Activated effector memory CD4-positive, alpha-beta T cell treated with Interleukin-2 at 50 U/mL for 16 hours (primary cell): Measurements from ENCODE around the gene HYCC1.
"Not testable (repeated sequence)": the region's sequence is repeated elsewhere in the genome, so short reads cannot be mapped to it uniquely, and the experiment has no call there.

ENCODE experiments used
- DNase-seq: peaks from one replicate; pipeline ENCODE4 v3.0.0-alpha.2; 2020

HYCC1 gene

DNA sequence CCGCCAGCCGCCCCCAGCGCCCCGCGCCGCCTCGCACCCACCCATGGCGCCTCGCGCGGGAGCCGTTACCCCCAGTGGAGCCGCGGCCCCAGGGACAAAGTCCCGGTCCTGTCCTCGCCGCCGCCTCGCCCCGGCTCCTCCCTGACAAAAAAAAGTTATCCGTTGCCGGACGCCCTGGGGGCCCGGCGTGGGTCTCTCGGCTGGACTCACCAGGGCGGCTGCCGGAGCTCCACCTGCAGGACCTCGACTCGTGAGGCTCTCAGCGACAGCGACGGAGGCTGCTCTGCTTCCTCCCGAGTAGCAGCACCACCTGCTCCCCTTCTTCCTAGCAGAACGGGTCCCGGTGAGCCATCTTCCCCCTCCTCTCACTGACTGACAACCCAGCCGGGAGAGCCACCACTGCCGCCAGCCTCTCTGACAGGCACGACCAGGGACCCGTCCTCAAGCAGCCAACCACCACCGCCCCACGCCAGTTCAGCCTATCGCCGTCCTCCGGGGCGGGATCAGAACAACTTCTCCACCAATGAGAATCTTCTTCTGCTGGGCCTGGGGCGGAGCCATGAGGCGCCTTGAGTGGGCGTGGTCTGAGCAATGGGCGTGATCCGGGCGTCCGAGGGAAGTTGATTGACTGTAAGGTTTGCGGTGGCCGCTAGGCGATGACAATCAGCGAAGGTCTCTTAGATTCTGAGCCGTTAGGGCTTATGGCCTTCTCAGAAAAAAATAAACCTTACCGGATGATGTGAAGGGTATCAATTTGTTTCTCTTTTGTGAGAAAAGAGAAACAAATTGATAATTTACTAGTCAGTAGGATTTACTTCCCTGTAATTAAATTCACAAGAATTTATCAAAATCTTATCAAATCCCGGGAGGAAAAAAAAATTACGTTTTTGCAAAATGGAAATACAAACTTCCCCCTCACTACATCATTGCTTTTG, at the start of gene HYCC1:
TSS of gene HYCC1 (minus strand) at position 416 of the 935 bp plus-strand sequence. CDS start 23,019 bp downstream, outside the sequence.
- DNase-seq: peak; percentile 99

- DNase-seq: no peak
Measured at GRCh38 chr7:23062452-23062851, 48.5 kb upstream of the HYCC1 start.

GRCh38 chr7:23061327-23061726, 47.4 kb upstream of the HYCC1 start:
- no peak for DNase-seq

GRCh38 chr7:23058408-23059096, 44.6 kb upstream of the HYCC1 start:
- DNase-seq: no peak

DNA sequence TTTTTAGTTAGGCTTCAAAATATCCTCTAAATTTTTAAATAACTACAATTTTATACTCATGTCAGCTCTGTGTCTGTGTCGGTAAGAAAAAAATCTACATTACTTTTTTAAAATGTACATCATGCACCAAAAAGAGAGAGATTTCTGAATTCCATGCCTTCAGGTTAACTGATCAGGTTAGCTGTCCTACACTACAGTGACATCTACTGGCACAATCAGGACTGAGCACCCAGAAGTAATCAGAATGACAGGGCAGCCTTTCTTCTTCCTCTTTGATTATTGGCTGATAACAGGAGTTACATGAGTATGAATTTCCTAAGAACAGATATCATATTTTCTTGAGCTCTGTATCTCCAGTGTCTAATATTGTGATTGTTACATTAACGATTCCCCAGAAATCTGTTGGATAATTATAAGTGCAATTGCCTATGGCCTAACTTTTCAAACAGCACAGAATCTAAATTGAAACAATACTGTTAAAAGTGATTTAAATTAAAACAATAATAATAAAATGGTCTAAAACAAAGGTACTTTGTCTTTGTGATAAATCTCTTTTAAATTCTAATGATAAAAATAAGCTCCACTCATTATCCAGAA, 41.8 kb upstream of the HYCC1 start:
- DNase-seq: peak; percentile 8

GRCh38 chr7:23051124-23051485, 37.2 kb upstream of the HYCC1 start:
- DNase-seq: not testable (repeated sequence)

DNA sequence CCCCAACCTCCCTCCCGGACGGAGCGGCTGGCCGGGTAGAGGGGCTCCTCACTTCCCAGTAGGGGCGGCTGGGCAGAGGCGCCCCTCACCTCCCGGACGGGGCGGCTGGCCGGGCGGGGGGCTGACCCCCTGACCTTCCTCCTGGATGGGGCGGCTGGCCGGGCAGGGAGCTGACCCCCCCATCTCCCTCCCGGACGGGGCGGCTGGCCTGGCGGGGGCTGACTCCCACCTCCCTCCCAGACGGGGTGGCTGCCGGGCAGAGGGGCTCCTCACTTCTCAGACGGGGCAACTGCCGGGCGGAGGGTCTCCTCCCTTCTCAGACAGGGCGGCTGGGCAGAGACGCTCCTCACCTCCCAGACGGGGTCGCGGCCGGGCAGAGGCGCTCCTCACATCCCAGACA, 32.4 kb upstream of the HYCC1 start:
- DNase-seq: not testable (repeated sequence)

DNA sequence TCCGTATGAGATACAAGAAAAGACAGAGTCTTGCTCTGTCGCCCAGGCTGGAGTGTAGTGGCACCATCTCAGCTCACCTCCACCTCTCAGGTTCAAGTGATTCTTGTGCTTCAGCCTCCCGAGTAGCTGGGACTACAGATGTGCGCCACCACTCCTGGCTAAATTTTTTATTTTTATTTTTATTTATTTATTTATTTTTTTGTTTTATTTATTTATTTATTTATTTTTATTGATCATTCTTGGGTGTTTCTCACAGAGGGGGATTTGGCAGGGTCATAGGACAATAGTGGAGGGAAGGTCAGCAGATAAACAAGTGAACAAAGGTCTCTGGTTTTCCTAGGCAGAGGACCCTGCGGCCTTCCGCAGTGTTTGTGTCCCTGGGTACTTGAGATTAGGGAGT, 31.2 kb upstream of the HYCC1 start:
- DNase-seq: not testable (repeated sequence)

DNA sequence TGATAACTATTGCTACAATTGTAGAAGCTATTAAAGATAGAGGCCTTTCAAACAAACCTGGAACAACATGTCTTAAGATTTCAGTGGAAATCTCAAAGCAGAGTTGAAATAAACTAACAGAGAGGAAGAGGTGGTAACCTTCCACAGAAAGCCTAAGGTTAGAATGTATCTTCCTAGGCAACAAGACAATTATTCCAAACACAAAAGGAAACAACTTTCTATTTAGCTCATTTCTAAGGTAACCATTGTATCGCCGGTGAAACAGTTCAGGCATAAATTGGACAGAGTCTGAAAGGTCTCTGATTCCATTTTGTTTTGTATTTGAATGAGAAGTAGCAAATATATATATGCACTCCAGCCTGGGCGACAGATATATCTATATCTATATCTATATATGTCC, 30.7 kb upstream of the HYCC1 start:
- no peak for DNase-seq

DNA sequence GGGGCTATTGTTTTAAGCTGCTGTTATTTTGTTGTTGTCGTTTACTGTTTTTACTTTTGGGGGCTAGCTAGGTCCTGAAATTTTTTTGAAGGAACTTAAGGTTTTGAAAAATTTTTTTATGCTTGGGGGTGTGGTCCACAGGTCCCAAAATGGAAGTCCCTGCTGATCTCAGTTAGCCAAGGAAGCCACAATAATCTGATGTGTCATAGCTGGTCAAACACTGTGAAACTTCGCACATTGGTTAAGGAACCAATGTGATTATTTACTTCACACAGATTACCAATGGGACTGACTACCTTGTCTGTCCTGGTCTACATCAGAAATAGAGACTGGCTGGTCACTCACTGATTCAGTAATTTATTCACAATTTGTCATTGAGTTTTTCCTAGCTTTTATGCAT, 29.5 kb upstream of the HYCC1 start:
- no peak for DNase-seq

- DNase-seq: not testable (repeated sequence)
Measured at GRCh38 chr7:23039674-23040073, 25.7 kb upstream of the HYCC1 start.

DNA sequence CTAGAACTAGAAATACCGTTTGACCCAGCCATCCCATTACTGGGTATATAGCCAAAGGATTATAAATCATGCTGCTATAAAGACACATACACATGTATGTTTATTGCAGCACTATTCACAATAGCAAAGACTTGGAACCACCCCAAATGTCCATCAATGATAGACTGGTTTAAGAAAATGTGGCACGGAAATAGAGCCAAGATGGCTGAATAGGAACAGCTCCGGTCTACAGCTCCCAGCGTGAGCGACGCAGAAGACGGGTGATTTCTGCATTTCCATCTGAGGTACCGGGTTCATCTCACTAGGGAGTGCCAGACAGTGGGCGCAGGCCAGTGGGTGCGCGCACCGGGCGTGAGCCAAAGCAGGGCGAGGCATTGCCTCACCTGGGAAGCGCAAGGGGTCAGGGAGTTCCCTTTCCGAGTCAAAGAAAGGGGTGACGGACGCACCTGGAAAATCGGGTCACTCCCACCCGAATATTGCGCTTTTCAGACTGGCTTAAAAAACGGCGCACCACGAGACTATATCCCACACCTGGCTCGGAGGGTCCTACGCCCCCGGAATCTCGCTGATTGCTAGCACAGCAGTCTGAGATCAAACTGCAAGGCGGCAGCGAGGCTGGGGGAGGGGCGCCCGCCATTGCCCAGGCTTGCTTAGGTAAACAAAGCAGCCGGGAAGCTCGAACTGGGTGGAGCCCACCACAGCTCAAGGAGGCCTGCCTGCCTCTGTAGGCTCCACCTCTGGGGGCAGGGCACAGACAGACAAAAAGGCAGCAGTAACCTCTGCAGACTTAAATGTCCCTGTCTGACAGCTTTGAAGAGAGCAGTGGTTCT, 21.8 kb upstream of the HYCC1 start:
- not testable (repeated sequence) for DNase-seq

- DNase-seq: no peak
Measured at GRCh38 chr7:23027261-23027660, 13.3 kb upstream of the HYCC1 start.

- DNase-seq: no peak
Measured at GRCh38 chr7:23026164-23026563, 12.2 kb upstream of the HYCC1 start.

DNA sequence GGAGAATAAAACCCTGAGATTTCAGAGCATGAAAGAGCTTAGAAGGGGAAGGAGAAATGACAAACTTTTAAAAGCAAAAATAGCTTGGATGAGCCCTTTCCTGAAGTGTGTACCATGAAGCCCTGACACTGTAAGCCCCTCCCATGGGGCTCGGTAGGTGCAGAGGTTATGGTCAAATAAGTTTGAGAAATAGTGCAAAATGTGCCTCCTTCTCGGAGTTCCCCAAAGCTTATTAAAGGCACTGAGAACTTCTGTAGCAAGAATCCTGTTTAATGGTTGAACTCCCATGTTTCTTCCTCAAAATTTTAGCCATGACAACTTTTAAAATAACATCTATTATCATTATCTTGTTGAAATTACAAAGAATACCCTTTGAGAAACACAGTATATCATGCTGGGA, 10.5 kb upstream of the HYCC1 start:
- DNase-seq: no peak

- DNase-seq: no peak
Measured at GRCh38 chr7:23022851-23023250, 8.9 kb upstream of the HYCC1 start.

- no peak for DNase-seq
Measured at GRCh38 chr7:23022258-23022769, 8.4 kb upstream of the HYCC1 start.

DNA sequence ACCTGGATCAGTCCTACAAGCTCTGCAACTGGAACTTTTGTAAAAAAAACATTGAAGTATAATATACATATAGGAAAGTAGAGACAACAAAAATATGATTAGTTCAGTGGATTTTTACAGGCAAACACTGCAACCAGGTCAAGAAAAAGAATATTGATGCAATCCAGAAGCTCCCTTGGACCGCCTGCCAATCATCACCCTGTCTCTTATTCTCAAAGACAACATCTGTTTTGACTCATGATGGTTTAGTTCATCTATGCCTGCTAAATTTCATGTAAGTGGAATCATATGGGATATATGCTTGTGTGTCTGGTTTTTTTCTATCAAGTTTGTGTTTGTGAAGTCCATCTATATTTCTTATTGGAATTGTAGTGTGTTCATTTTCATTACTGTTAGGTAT, 7.7 kb upstream of the HYCC1 start:
- no peak for DNase-seq

DNA sequence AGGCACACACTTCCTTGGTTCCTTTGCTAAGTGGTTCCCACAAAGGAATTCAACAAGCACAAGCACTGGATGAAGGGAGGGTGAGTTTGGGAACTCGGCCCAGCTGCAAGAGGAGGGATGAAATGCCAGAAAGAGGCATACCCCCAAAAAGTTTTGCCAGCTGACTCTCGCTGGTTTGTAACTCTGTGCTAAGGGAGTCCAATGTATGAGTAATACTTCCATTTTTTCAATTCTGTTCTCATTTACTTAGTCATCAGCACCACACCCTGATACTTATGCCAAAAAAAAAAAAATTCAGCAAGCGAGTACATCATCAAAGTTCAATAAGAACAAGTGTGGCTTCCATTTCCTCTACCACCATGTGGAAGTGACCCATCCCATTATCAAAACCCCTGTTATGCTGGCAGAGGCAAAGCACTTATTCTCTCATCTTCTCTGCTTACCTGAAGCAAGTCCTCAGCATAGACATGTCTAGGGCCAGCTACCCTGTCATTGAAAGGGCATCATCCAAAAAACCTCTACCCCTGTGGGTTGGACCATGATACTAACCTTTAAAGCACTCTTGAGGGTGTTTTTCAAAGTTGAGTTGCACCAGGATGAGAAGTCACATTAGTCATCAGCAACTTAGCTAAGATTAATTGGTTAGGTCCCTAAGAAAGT, 6.9 kb upstream of the HYCC1 start:
- DNase-seq: peak; percentile 7

DNA sequence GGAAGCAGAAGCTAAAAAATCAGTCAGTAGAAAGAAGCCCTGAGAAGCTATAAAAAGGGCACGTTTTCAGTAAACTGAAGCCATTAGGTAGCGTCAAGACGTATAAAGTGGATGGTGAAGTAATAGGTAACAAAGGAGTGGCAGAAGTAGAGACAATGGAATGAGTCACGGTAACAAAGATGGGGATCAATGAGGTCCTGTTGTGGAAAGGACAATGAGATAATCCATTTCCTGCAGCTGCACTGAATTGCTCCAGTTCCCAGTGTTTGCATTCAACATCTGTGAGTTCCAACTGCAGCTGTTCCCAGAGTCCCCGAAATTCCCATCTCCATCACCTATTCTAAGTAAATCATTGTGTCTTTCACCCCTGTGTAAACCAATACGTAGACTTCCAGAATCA, 4.8 kb upstream of the HYCC1 start:
- DNase-seq: no peak

DNA sequence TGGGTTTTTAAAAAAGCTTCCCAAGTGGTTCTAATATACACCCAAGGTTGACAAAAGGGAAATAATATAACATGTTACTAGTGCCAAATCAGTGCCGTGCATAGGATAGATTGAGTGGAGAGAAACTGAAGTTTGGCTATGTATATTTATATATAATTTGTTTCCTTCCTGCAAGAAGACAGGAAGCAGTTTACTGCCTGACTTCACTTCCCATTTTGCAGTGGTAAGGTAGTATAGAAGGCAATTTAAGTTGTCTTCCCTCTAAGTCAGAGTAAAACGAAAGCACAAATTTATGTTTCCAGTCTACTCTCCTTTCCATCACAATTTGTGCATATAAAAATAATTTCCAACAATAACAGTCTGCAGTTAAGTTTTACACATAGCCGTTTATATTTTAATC, 3.4 kb upstream of the HYCC1 start:
- no peak for DNase-seq
